ENCODE data around the gene CHTF18. TPM values are rescaled to one million over a fixed set of nuclear protein-coding genes. Genes with fewer than 3 reads are reported as not detected.

The CHTF18 gene
- total RNA-seq, 1 donor from 2014 or later = 12.3 TPM

- Histone ChIP-seq H3K9me3 (no peaks in the 10 kb centered on the region), H3K4me3 (no peak overlapping the region), H3K4me1 (peaks cover 10% of the 10 kb centered on the region), H3K27ac (no peak overlapping the region), H3K27me3 (no peaks in the 10 kb centered on the region), H3K36me3 (no peaks in the 10 kb centered on the region)
- intact Hi-C loops (cut with DNase I) = no loop called here
- TF ChIP-seq CTCF (IDR thresholded peaks at IDR 0.05) = no peak
- no peak for ATAC-seq
- DNase-seq = no peak
Observed at GRCh38 chr16:790086-790485, 1.7 kb downstream of the CHTF18 start.

- no peaks in the 10 kb centered on the region for H3K36me3 ChIP-seq
- H3K4me3 ChIP-seq = no peak overlapping the region
- no peak for DNase-seq
- no peak overlapping the region for H3K27ac ChIP-seq
- no peak for ATAC-seq
- peaks cover 10% of the 10 kb centered on the region for H3K4me1 ChIP-seq
- no peak for TF ChIP-seq CTCF (IDR thresholded peaks at IDR 0.05)
- H3K9me3 ChIP-seq = no peaks in the 10 kb centered on the region
- intact Hi-C loops (cut with DNase I) = no loop called here
- no peaks in the 10 kb centered on the region for H3K27me3 ChIP-seq
Observed at GRCh38 chr16:791131-791530, 2.7 kb downstream of the CHTF18 start.

- no peaks in the 10 kb centered on the region for H3K27me3 ChIP-seq
- H3K9me3 ChIP-seq = no peaks in the 10 kb centered on the region
- TF ChIP-seq CTCF (IDR thresholded peaks at IDR 0.05) = no peak
- intact Hi-C loops (cut with DNase I) = no loop called here
- no peaks in the 10 kb centered on the region for H3K36me3 ChIP-seq
- DNase-seq (no peak), ATAC-seq (no peak)
- H3K27ac ChIP-seq = no peak overlapping the region
- no peak overlapping the region for H3K4me3 ChIP-seq
- H3K4me1 ChIP-seq = peaks cover 3% of the 10 kb centered on the region
Observed at GRCh38 chr16:792221-792995, 4.0 kb downstream of the CHTF18 start.

DNA sequence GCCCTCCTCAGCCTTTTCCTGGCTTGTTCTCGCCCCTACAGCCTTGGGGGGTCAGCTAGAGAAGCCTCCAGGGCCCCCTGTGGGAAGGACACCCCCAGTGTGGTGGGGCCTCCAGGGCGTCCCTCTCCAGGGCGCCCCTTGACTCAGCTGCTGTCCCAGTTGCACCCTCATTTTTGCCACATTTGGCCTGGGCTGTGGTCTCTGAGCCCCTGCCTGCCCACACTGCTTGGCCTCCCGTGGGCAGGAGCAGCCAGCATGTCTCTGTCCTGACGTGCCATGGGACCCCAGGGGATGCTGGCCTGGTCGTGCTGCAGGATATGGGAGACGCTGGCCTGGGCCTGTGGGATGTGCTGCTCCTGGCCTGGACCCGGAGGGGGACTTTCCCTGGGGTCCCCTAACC is 5.0 kb downstream of the CHTF18 start:
- intact Hi-C loops (cut with DNase I) = no loop called here
- H3K4me3 ChIP-seq = no peak overlapping the region
- H3K36me3 ChIP-seq = no peaks in the 10 kb centered on the region
- ATAC-seq (no peak), DNase-seq (no peak)
- H3K9me3 ChIP-seq = no peaks in the 10 kb centered on the region
- no peaks in the 10 kb centered on the region for H3K4me1 ChIP-seq
- no peaks in the 10 kb centered on the region for H3K27me3 ChIP-seq
- no peak for TF ChIP-seq CTCF (IDR thresholded peaks at IDR 0.05)
- no peak overlapping the region for H3K27ac ChIP-seq

DNA sequence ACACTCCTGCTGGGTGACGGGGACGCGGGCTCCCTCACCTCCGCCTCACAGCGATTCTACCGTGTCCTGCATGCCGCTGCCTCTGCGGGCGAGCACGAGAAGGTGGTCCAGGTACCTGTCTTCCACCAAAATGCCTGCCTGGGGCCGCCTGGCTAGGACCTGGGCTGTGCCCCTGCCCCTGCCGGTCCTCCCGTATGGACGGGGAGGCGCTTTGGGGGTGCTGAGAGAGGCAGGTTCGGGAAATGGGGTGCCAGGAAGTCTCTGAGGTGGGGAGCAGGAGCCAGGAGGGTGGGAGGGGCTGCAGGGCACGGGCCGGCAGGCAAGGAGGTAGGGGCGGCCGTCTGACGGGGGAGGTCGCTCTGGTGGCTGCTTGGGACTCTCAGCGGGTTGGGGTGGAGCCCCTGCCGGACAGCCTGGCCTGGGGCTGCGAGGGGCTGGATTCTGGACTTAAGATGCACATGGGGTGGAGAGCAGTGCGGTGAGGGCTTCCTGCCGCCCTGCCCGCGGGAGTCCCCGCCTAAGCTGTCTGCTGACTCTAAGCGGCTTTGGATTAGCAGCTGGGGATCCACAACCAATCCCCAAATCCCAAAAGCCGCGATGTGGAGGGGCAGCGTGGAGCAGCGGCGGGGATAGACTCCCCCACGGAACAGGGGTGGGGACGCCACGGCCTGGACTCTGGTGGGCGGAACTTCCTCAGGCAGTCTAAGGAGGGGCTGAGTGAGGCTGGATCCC is 5.8 kb downstream of the CHTF18 start:
- Histone ChIP-seq H3K27ac (no peak overlapping the region), H3K27me3 (peaks cover 5% of the 10 kb centered on the region), H3K4me3 (no peak overlapping the region), H3K4me1 (no peaks in the 10 kb centered on the region), H3K9me3 (no peaks in the 10 kb centered on the region), H3K36me3 (no peaks in the 10 kb centered on the region)
- no peak for ATAC-seq
- no peak for DNase-seq
- no peak for TF ChIP-seq CTCF (IDR thresholded peaks at IDR 0.05)
- intact Hi-C loops (cut with DNase I) = no loop called here
